ENCODE results near the gene TDRD9. TPM values are rescaled to one million over a fixed set of nuclear protein-coding genes. Genes with fewer than 3 reads are reported as not detected.

TDRD9 gene
- total and polyA plus RNA-seq, 2 experiments from 2014 or later = 0.24 TPM; not detected in 1

DNA sequence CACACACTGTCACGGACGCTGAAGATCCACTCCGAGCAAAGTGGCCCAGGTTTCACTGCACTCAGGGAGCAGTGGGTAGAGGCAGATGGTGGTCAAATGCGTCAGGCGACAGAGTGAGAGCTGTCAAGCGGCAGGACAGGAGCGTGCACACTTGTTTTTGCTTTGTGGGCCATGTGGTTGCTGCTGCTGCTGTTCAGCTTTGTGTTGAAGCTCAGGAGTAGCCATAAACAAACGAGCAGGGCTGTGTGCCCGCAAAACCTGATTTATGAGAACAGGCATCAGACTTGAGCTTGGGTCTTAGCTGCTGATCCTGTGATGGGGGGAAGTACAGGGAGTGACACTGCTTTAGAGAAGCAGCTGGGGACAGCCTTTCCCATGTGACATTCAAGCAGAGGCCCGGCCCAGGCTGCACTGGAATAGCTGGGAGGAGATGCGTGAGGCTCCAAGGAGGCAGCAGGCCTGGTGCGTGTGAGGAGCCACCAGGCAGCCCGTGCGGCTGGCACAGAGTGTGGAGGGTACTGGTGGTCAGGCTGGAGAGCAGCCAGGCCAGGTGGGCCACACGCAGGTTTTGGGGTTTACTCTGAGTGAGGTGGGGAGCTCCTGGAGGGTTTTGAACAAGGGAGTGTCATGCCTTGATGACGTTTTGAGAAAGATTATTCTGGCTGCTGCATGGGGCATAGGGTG is 126.1 kb downstream of the TDRD9 start:
- H3K4me3 ChIP-seq = no peak overlapping the region

More for the DNA sequence above, 126.1 kb downstream of the TDRD9 start:
- H3K4me2 ChIP-seq = no peak overlapping the region
- Mint-ChIP-seq H3K4me1 (no peaks in the 10 kb centered on the region; the same call in 2 of the 3 replicates), H3K27me3 (ENCODE audit: insufficient read depth, low read depth, poor library complexity) (peaks cover 2% of the 10 kb centered on the region), H3K9me3 (no peaks in the 10 kb centered on the region), H3K36me3 (ENCODE audit: low read depth) (no peaks in the 10 kb centered on the region), H3K4me3 (no peak overlapping the region), H3K27ac (no peak overlapping the region)
- no peaks in the 10 kb centered on the region for H3K9me2 ChIP-seq (ENCODE audit: insufficient read depth)
- ATAC-seq = no peak
- no peaks in the 10 kb centered on the region for H3F3A ChIP-seq (replicated peaks; ENCODE audit: low read depth)
- H3K27me3 ChIP-seq (ENCODE audit: insufficient read depth) = no peaks in the 10 kb centered on the region
- TF ChIP-seq ZNF114 (CRISPR knock-in tag; IDR thresholded peaks at IDR 0.05) (no peak), JUNB (IDR thresholded peaks at IDR 0.05; ENCODE audit: unreplicated experiment) (no peak), NANOG (IDR thresholded peaks at IDR 0.05; ENCODE audit: borderline replicate concordance) (no peak), CREB1 (CRISPR knock-in tag; IDR thresholded peaks at IDR 0.05; ENCODE audit: low read depth) (no peak), EZH2 (IDR thresholded peaks at IDR 0.05; ENCODE audit: low read depth, unreplicated experiment) (no peak), POLR2AphosphoS5 (IDR thresholded peaks at IDR 0.05; ENCODE audit: low read depth) (no peak), CTCF (conservative IDR thresholded peaks at IDR 0.05; ENCODE audit: low read depth in 2 of 2) (no peak), EZH2phosphoT487 (IDR thresholded peaks at IDR 0.05; ENCODE audit: unreplicated experiment) (no peak), ZNF331 (CRISPR knock-in tag; IDR thresholded peaks at IDR 0.05; ENCODE audit: low read depth) (no peak), STAT1 (IDR thresholded peaks at IDR 0.05; ENCODE audit: unreplicated experiment) (no peak)
- TF ChIP-seq, protein P1, sequence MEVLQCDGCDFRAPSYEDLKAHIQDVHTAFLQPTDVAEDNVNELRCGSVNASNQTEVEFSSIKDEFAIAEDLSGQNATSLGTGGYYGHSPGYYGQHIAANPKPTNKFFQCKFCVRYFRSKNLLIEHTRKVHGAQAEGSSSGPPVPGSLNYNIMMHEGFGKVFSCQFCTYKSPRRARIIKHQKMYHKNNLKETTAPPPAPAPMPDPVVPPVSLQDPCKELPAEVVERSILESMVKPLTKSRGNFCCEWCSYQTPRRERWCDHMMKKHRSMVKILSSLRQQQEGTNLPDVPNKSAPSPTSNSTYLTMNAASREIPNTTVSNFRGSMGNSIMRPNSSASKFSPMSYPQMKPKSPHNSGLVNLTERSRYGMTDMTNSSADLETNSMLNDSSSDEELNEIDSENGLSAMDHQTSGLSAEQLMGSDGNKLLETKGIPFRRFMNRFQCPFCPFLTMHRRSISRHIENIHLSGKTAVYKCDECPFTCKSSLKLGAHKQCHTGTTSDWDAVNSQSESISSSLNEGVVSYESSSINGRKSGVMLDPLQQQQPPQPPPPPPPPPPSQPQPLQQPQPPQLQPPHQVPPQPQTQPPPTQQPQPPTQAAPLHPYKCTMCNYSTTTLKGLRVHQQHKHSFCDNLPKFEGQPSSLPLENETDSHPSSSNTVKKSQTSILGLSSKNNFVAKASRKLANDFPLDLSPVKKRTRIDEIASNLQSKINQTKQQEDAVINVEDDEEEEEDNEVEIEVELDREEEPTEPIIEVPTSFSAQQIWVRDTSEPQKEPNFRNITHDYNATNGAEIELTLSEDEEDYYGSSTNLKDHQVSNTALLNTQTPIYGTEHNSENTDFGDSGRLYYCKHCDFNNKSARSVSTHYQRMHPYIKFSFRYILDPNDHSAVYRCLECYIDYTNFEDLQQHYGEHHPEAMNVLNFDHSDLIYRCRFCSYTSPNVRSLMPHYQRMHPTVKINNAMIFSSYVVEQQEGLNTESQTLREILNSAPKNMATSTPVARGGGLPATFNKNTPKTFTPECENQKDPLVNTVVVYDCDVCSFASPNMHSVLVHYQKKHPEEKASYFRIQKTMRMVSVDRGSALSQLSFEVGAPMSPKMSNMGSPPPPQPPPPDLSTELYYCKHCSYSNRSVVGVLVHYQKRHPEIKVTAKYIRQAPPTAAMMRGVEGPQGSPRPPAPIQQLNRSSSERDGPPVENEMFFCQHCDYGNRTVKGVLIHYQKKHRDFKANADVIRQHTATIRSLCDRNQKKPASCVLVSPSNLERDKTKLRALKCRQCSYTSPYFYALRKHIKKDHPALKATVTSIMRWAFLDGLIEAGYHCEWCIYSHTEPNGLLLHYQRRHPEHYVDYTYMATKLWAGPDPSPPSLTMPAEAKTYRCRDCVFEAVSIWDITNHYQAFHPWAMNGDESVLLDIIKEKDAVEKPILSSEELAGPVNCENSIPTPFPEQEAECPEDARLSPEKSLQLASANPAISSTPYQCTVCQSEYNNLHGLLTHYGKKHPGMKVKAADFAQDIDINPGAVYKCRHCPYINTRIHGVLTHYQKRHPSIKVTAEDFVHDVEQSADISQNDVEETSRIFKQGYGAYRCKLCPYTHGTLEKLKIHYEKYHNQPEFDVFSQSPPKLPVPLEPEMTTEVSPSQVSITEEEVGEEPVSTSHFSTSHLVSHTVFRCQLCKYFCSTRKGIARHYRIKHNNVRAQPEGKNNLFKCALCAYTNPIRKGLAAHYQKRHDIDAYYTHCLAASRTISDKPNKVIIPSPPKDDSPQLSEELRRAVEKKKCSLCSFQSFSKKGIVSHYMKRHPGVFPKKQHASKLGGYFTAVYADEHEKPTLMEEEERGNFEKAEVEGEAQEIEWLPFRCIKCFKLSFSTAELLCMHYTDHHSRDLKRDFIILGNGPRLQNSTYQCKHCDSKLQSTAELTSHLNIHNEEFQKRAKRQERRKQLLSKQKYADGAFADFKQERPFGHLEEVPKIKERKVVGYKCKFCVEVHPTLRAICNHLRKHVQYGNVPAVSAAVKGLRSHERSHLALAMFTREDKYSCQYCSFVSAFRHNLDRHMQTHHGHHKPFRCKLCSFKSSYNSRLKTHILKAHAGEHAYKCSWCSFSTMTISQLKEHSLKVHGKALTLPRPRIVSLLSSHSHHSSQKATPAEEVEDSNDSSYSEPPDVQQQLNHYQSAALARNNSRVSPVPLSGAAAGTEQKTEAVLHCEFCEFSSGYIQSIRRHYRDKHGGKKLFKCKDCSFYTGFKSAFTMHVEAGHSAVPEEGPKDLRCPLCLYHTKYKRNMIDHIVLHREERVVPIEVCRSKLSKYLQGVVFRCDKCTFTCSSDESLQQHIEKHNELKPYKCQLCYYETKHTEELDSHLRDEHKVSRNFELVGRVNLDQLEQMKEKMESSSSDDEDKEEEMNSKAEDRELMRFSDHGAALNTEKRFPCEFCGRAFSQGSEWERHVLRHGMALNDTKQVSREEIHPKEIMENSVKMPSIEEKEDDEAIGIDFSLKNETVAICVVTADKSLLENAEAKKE (CRISPR knock-in tag; IDR thresholded peaks at IDR 0.05) = no peak
- TF ChIP-seq, protein P2, sequence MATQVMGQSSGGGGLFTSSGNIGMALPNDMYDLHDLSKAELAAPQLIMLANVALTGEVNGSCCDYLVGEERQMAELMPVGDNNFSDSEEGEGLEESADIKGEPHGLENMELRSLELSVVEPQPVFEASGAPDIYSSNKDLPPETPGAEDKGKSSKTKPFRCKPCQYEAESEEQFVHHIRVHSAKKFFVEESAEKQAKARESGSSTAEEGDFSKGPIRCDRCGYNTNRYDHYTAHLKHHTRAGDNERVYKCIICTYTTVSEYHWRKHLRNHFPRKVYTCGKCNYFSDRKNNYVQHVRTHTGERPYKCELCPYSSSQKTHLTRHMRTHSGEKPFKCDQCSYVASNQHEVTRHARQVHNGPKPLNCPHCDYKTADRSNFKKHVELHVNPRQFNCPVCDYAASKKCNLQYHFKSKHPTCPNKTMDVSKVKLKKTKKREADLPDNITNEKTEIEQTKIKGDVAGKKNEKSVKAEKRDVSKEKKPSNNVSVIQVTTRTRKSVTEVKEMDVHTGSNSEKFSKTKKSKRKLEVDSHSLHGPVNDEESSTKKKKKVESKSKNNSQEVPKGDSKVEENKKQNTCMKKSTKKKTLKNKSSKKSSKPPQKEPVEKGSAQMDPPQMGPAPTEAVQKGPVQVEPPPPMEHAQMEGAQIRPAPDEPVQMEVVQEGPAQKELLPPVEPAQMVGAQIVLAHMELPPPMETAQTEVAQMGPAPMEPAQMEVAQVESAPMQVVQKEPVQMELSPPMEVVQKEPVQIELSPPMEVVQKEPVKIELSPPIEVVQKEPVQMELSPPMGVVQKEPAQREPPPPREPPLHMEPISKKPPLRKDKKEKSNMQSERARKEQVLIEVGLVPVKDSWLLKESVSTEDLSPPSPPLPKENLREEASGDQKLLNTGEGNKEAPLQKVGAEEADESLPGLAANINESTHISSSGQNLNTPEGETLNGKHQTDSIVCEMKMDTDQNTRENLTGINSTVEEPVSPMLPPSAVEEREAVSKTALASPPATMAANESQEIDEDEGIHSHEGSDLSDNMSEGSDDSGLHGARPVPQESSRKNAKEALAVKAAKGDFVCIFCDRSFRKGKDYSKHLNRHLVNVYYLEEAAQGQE (IDR thresholded peaks at IDR 0.05; ENCODE audit: unreplicated experiment) = no peak
- DNase-seq (ENCODE audit: low spot score) = no peak
- no peaks in the 10 kb centered on the region for H3K4me1 ChIP-seq (ENCODE audit: insufficient read depth)
- no peaks in the 10 kb centered on the region for H4K20me1 ChIP-seq (replicated peaks; ENCODE audit: insufficient read depth)
- H3K79me2 ChIP-seq (replicated peaks; ENCODE audit: insufficient read depth) = no peaks in the 10 kb centered on the region
- no peak overlapping the region for H2AFZ ChIP-seq
- H3K36me3 ChIP-seq (ENCODE audit: insufficient read depth) = no peaks in the 10 kb centered on the region
- no peak overlapping the region for H3K27ac ChIP-seq (ENCODE audit: low read depth)

All from GM23338 (cell line).